ACC112 (cell line): ENCODE results near the gene ATP9A.

Experiments
- H2AFZ ChIP-seq: fragments of 200-600 bp; sonication (generic); one replicate; pipeline ENCODE4 v1.6.0; 2017; ENCODE audit warnings: antibody characterized with exemption, low read length; ENCODE audit not compliant: unreplicated experiment
- H3K27ac ChIP-seq: fragments of 200-600 bp; sonication (generic); 2 replicates; pipeline ENCODE4 v1.5.1; 2014; ENCODE audit warnings: low read depth, mild to moderate bottlenecking, antibody characterized with exemption, low read length, moderate library complexity
- H3K27me3 ChIP-seq: fragments of 200-600 bp; sonication (generic); 2 replicates; pipeline ENCODE4 v1.6.1; 2014; ENCODE audit warnings: mild to moderate bottlenecking, antibody characterized with exemption, low read length, moderate library complexity, mixed read lengths; ENCODE audit not compliant: insufficient read depth
- H3K36me3 ChIP-seq: fragments of 200-600 bp; sonication (generic); 2 replicates; pipeline ENCODE4 v1.6.1; 2016; ENCODE audit warnings: mild to moderate bottlenecking, antibody characterized with exemption, low read length, moderate library complexity, mixed read lengths; ENCODE audit not compliant: insufficient read depth
- H3K4me1 ChIP-seq: fragments of 200-600 bp; sonication (generic); one replicate; pipeline ENCODE4 v1.6.1; 2016; ENCODE audit warnings: low read length, mixed read lengths; ENCODE audit not compliant: insufficient read depth, unreplicated experiment, control insufficient read depth
- H3K4me3 ChIP-seq: fragments of 200-600 bp; sonication (generic); 2 replicates; pipeline ENCODE4 v1.5.1; 2014; ENCODE audit warnings: mild to moderate bottlenecking, low read depth, low read length
- H3K79me2 ChIP-seq: fragments of 200-600 bp; sonication (generic); one replicate; pipeline ENCODE4 v1.6.0; 2016; ENCODE audit warnings: low read length; ENCODE audit not compliant: control insufficient read depth, unreplicated experiment, insufficient read depth

Gene ATP9A

GRCh38 chr20:51637241-51637640 is 130.9 kb downstream of the ATP9A start:
- peaks cover 2% of the 10 kb centered on the region for H3K4me1 ChIP-seq
- H2AFZ ChIP-seq: no peak overlapping the region
- H3K27ac ChIP-seq: no peak overlapping the region
- H3K36me3 ChIP-seq: no peaks in the 10 kb centered on the region
- no peaks in the 10 kb centered on the region for H3K27me3 ChIP-seq
- H3K79me2 ChIP-seq: no peaks in the 10 kb centered on the region
- H3K4me3 ChIP-seq: no peak overlapping the region

- Histone ChIP-seq H3K4me1 (peaks cover 11% of the 10 kb centered on the region), H3K36me3 (no peaks in the 10 kb centered on the region), H2AFZ (no peak overlapping the region), H3K27ac (no peak overlapping the region), H3K79me2 (no peaks in the 10 kb centered on the region), H3K27me3 (no peaks in the 10 kb centered on the region), H3K4me3 (no peak overlapping the region)
Measured at GRCh38 chr20:51636123-51636522, 132.1 kb downstream of the ATP9A start.

DNA sequence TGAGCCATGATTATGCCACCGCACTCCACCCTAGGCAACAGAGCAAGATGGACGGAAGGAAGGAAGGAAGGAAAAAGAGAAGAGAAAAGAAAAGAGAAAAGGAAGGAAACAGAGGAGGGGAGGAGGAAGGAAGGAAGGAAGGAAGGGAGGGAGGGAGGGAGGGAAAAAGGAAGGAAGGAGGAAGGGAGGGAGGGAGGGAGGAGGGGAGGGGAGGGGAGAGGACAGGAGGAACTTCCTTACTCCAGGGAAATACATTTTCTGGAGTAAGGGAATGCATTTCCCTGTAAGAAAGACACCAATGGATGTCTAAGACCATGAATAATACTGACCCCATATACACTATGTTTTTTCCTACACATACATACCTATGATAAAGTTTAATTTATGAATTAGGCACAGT is 132.5 kb downstream of the ATP9A start:
- Histone ChIP-seq H3K27me3 (no peaks in the 10 kb centered on the region), H3K4me1 (peaks cover 16% of the 10 kb centered on the region)

DNA sequence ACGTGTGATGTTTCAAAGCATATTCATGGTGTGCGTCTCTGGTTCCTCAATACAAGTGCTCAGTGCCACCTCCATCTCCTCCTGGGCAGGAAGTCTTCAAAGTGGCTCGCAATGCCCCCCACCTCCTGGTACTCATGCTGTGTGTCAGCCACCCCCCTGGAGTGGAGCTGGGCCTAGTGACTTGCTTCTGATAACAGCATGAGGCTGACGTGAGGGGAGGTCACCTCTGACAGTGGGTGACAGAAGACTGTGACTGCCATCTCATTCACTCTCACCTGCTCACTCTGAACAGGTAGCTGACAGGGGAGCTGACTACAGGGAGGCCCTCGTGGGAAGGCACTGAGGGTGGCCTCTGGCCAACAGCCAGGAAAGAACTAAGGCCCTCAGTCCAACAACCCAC is 133.3 kb downstream of the ATP9A start:
- Histone ChIP-seq H3K79me2 (no peaks in the 10 kb centered on the region), H3K4me3 (no peak overlapping the region), H2AFZ (no peak overlapping the region), H3K27me3 (peaks cover under 1% of the 10 kb centered on the region; the same call in 1 of the 2 replicates), H3K4me1 (peaks cover 21% of the 10 kb centered on the region), H3K36me3 (no peaks in the 10 kb centered on the region), H3K27ac (no peak overlapping the region)

More for the DNA sequence above, 132.5 kb downstream of the ATP9A start:
- no peak overlapping the region for H3K4me3 ChIP-seq
- H3K27ac ChIP-seq: no peak overlapping the region
- no peak overlapping the region for H2AFZ ChIP-seq
- no peaks in the 10 kb centered on the region for H3K36me3 ChIP-seq
- no peaks in the 10 kb centered on the region for H3K79me2 ChIP-seq

- Histone ChIP-seq H3K79me2 (no peaks in the 10 kb centered on the region), H3K27me3 (peaks cover 4% of the 10 kb centered on the region; the same call in 1 of the 2 replicates), H3K36me3 (no peaks in the 10 kb centered on the region), H3K4me3 (no peak overlapping the region), H2AFZ (no peak overlapping the region), H3K27ac (no peak overlapping the region), H3K4me1 (peaks cover 21% of the 10 kb centered on the region)
Measured at GRCh38 chr20:51634257-51634656, 133.9 kb downstream of the ATP9A start.

- no peaks in the 10 kb centered on the region for H3K79me2 ChIP-seq
- peaks cover 21% of the 10 kb centered on the region for H3K4me1 ChIP-seq
- peaks cover 4% of the 10 kb centered on the region; the same call in 1 of the 2 replicates for H3K27me3 ChIP-seq
- H3K36me3 ChIP-seq: no peaks in the 10 kb centered on the region
- H3K27ac ChIP-seq: no peak overlapping the region
- no peak overlapping the region for H3K4me3 ChIP-seq
- no peak overlapping the region for H2AFZ ChIP-seq
Measured at GRCh38 chr20:51633430-51633829, 134.8 kb downstream of the ATP9A start.

DNA sequence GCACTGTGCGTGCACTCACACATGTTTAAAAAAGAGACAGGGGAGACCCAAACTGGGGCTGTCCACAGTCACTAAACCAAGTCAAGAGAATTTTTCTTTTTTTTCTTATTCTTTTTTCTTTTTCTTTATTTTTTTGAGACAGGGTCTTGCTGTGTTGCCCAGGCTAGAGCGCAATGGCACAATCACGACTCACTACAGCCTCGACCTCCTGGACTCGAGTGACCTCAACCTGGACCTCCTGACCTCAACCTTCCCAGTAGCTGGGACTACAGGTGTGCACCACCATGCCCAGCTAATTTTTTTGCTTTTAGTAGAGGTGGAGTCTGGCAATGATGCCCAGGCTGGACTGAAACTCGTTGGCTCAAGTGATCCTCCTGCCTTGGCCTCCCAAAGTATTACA is 136.2 kb downstream of the ATP9A start:
- Histone ChIP-seq H3K27ac (peak overlapping the region; percentile 95), H3K79me2 (no peaks in the 10 kb centered on the region)

DNA sequence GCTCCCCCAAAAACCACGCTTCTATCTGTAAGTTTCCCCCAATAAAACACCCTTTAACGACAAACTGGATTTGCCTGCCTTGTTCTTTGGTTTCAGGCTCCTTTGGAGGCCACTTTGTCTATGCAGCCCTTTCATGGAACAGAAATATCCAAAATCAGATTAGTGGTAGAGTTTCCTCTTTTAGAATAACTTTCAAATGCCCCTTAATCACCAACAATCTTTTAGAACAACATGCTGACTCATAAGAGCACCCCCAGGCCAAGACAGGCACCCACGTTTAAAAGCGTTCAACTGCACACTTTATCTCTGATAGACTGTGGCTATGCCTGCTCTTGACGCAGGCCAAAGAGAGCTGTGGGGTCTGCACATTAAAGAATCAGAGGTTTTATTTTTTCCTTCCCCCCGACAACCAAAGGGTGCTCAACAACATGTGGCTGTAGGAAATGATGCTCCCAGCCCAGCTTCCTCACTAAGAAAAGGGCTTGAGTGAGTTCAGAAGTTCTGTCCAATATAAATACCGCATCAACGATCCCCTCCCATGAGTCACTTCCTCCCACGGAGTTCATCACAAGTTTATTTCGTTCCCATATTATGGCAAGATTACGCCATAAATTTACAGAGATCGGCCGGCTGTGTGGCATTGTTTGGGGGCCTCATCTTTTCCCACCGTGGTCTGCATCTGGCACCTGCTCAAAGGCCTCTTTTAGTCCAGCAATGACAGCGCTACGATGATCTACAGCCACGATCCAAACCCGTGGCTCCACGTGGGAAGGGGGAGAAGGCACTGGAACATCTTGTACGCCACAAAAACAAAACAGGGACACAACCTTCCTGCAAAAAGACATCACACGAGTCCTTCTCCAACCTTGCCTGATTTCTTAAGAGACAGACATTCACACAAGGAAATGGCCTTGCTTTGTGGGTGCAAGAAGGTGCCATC is 136.9 kb downstream of the ATP9A start:
- Histone ChIP-seq H3K4me1 (peaks cover 21% of the 10 kb centered on the region), H2AFZ (peak overlapping the region; percentile 81), H3K27ac (peak overlapping the region; percentile 95), H3K27me3 (peaks cover 4% of the 10 kb centered on the region; the same call in 1 of the 2 replicates), H3K36me3 (no peaks in the 10 kb centered on the region), H3K79me2 (no peaks in the 10 kb centered on the region), H3K4me3 (peak overlapping the region; percentile 69)

More for the DNA sequence above, 136.2 kb downstream of the ATP9A start:
- Histone ChIP-seq H3K36me3 (no peaks in the 10 kb centered on the region), H3K27me3 (peaks cover 4% of the 10 kb centered on the region; the same call in 1 of the 2 replicates), H3K4me1 (peaks cover 21% of the 10 kb centered on the region), H3K4me3 (peak overlapping the region; percentile 69), H2AFZ (peak overlapping the region; percentile 81)

DNA sequence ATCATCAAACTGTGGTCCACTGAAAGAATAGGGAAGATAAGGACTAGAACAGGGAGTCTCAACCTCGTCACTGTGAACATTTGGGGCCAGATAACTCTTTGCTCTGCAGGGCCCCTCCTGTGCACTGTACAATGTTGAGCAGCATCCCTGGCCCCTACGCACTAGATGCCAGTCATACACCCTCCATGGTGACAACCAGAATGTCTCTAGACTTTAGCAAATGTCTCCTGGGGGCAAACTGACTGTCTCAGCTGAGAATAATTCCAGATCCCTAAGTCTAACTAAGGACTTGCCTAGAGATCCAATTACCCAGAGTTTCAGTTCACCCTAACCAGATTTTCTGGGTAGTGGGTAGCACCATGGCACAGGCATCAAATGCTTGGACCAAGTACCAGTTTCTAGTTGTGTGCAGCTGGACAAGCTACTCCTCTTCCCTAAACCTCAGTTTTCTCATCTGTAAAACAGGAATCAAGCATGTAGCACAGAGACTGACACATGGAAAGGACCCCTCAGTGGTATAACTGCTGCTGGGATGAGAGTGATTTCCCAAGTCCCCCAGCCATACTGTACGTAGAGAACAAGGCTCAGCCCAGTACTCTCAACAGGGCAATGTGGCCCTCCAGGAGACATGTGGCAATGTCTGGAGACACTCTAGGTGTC is 138.7 kb downstream of the ATP9A start:
- peaks cover 4% of the 10 kb centered on the region; the same call in 1 of the 2 replicates for H3K27me3 ChIP-seq
- H2AFZ ChIP-seq: no peak overlapping the region
- H3K4me1 ChIP-seq: peaks cover 21% of the 10 kb centered on the region
- H3K79me2 ChIP-seq: no peaks in the 10 kb centered on the region
- H3K27ac ChIP-seq: no peak overlapping the region
- no peaks in the 10 kb centered on the region for H3K36me3 ChIP-seq
- no peak overlapping the region for H3K4me3 ChIP-seq

- H3K27me3 ChIP-seq: peaks cover 4% of the 10 kb centered on the region; the same call in 1 of the 2 replicates
- H3K79me2 ChIP-seq: no peaks in the 10 kb centered on the region
- H3K27ac ChIP-seq: no peak overlapping the region
- H3K4me3 ChIP-seq: no peak overlapping the region
- H3K36me3 ChIP-seq: no peaks in the 10 kb centered on the region
- no peak overlapping the region for H2AFZ ChIP-seq
- H3K4me1 ChIP-seq: peaks cover 21% of the 10 kb centered on the region
Measured at GRCh38 chr20:51628533-51629398, 139.4 kb downstream of the ATP9A start.
